ENCODE results near the gene YIPF4.
"Not testable (repeated sequence)": the region's sequence is repeated elsewhere in the genome, so short reads cannot be mapped to it uniquely, and the experiment has no call there.

The YIPF4 gene

DNA sequence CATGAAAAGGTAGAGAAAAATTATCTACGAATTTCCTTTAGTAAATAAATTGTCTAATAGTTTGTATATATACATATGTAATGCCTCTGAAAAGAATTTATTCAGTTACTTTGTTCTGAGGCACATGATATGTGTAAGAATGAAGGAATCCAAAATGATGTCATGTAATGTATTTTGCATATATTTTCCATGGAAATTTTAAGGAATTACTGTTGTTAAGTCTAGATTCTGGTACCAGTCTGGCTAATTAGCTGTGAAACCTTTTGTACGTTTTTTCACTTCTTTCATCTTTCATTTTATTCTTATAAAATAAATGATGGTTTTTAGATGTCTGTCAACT lies 12.3 kb downstream of the YIPF4 start:
- no peak for DNase-seq

DNA sequence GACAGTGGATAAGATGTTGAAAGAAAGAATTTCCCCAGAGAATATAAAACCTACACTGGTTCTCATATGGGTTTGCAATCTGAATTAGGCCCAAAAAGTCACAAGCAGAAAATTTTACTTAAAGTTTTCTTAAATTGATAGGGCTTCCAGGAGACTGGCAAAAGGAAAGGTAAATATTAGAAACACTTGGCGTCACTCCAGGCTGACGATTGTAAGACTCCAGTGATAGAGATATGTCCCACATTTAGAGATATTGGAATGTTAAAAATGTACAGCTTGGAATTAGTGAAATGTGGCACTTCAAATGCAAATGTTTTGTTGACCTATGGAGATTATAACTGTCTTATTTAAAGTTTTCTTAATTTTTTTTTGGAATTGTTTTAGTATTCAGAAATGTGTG lies 14.0 kb downstream of the YIPF4 start:
- DNase-seq, result no peak

DNA sequence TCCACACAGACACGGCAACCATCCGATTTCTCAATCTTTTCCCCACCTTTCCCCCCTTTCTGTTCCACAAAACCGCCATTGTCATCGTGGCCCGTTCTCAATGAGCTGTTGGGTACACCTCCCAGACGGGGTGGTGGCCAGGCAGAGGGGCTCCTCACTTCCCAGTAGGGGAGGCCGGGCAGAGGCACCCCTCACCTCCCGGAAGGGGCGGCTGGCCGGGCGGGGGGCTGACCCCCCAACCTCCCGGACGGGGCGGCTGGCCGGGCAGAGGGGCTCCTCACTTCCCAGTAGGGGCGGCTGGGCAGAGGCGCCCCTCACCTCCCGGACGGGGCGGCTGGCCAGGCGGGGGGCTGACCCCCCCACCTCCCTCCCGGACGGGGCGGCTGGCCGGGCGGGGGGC lies 15.8 kb downstream of the YIPF4 start:
- DNase-seq, result not testable (repeated sequence)

DNA sequence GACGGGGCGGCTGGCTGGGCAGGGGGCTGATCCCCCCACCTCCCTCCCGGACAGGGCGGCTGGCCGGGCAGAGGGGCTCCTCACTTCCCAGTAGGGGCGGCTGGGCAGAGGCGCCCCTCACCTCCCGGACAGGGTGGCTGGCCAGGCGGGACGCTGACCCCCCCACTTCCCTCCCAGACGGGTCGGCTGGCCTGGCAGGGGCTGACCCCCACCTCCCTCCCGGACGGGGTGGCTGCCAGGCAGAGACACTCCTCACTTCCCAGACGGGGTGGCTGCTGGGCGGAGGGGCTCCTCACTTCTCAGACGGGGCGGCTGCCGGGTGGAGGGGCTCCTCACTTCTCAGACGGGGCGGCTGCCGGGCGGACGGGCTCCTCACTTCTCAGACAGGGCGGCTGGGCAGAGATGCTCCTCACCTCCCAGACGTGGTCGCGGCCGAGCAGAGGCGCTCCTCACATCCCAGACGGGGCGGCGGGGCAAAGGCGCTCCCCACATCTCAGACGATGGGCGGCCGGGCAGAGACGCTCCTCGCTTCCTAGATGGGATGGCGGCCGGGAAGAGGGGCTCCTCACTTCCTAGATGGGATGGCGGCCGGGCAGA lies 16.4 kb downstream of the YIPF4 start:
- DNase-seq, result not testable (repeated sequence)

DNA sequence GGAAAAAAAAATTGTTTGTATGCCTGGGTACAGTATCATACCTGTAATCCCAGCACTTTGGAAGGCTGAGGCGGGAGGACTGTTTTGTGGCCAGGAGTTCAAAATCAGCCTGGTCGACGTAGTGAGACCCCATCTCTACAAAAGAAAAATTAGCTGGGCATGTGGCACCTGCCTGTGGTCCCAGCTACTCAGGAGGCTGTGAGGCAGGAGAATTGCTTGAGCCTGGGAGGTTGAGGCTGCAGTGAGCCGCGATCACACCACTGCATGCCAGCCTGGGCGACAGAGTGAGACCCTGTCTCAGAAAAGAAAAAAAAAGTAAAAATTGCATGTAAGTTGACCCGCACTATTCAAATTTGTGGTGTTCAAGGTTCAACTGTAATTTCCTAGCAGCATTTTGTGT lies 32.9 kb downstream of the YIPF4 start:
- no peak for DNase-seq

DNA sequence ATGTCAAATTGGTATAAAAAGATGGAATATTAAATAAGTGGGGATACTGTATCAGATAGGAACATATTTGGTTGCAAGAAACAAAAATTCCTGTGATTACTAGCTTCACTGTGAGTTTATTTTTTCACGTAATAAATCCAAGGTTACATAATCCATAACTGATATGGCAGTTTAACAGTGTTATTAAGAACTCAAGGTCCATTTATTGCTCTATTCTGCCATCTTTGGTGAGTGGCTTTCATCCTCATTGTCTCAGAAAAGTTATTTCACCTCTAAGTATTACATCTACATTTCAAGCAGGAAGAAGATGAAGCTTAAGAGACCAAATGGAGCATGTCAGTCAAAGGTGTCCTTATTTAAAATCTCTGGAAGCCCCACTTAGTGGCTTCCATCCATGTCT lies 37.2 kb downstream of the YIPF4 start:
- DNase-seq, result no peak

DNA sequence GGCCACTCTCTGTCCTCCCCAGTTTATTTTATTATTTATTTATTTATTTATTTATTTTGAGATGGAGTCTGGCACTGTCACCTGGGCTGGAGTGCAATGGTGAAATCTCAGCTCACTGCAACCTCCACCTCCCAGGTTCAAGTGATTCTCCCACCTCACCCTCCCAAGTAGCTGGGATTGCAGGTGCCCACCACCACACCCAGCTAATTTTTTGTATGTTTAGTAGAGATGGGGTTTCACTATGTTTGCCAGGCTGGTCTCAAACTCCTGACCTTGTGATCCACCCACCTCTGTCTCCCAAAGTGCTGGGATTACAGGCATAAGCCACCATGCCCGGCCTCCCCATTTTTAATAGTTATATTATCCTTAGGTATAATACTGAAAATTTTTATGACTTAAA lies 51.0 kb downstream of the YIPF4 start:
- DNase-seq, result not testable (repeated sequence)

DNA sequence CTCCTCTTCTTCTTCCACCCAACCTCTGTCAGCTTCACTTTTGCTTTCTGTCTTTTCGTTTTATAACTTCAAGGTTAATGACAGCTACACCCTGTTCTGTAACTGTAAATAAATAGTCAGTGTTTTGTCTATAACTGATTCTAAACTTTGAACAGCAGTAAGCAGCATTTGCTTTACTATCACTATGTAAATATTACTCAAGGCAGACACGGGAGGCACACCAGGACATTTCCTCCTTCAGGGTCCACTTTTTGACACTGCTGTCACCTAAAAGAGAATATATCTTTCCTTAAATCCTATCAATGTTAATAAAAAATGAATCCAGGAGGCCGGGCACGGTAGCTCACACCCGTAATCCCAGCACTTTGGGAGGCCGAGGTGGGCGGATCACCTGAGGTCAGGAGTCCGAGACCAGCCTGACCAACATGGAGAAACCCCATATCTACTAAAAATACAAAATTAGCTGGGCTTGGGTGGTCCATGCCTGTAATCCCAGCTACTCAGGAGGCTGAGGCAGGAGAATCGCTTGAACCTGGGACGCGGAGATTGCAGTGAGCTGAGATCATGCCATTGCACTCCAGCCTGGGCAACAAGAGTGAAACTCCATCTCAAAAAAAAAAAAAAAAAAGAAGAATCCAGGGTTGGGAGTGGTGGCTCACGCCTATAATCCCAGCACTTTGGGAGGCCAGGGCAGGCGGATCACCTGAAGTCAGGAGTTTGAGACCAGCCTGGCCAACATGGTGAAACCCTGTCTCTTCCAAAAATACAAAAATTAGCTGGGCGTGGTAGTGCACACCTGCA lies 51.7 kb downstream of the YIPF4 start:
- DNase-seq, result not testable (repeated sequence)

DNA sequence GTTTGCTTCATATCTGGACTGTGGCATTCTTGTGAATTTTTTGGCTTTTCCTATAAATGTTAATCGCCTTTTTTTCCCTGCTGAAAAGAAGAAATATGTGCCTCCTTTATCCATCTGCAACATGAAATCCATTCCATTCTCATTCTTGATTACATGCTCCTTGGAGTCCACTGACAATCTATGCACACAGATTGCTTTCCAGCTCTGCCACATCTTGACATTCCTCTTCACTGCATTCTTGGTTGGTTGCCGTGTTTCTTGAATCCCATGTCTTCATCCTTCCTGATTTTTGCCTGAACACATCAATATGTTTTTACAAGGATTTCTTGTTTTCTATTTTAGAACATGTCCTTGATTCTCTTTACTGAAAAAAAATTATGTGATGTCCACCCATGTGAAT lies 52.4 kb downstream of the YIPF4 start:
- DNase-seq, result no peak

DNA sequence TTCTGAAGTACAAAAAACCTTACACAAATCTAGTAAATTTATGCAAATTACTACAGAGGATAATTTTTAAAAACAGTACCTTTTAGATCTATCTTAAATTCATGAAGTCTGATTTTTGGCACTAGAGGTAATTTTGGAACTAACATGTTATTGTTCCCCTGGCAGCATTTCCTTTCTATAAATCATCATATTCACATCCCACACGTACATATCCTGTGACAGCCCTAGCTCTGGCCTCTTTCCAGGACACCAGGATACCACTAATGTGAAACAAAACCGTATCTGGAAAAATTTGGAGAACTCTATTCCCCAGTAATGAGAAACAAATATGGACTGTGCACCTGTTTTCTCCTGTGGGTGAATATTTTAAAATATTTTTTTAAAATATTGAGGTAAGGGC lies 65.1 kb downstream of the YIPF4 start:
- DNase-seq, result no peak

DNA sequence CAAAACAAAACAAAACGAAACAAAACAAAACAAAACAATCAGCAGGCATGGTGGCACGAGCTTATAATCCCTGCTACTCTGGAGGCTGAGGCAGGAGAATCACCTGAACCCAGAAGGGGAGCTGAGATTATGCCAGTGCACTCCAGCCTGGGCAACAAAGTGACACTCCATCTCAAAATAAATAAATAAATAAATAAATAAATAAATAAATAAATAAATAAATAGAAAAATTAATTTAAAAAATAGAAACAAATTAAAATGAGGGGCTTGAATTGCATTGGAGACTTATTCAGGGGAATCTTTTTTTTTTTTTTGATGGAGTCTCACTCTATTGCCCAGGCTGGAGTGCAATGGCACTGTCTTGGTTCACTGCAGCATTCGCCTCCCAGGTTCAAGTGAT lies 73.1 kb downstream of the YIPF4 start:
- DNase-seq, result not testable (repeated sequence)

DNA sequence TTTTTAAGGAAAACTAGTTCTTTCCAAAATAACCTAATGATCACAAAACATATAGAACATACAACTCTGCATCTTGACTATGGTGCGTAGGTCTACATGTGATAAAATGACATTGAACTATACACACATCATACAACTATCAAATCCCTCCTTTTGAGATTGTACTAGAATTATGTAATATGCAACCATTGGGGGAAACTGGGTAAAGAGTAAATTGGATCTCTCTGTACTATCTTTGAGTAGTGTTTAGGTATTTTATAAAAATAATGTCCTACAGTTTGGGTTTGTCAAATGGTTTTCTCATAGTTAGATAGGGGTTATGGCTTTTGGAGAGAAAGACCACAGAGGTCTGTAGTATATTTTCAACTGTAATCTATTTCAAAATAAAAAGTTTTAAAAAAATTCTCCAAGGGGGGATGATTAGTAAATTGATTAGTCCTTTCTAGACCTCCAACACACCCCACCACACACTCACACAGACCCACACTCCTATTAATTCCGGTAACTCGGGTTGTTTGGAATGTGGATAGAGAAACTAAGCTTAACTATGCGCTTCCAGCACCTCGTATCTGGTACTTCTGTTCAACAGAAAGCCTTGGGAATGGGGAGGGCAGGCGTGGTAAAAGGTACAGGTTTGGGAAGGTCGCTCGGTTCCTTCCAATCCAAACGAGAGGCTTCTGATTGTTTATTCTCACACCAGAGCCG lies 78.4 kb downstream of the YIPF4 start:
- DNase-seq, result no peak

DNA sequence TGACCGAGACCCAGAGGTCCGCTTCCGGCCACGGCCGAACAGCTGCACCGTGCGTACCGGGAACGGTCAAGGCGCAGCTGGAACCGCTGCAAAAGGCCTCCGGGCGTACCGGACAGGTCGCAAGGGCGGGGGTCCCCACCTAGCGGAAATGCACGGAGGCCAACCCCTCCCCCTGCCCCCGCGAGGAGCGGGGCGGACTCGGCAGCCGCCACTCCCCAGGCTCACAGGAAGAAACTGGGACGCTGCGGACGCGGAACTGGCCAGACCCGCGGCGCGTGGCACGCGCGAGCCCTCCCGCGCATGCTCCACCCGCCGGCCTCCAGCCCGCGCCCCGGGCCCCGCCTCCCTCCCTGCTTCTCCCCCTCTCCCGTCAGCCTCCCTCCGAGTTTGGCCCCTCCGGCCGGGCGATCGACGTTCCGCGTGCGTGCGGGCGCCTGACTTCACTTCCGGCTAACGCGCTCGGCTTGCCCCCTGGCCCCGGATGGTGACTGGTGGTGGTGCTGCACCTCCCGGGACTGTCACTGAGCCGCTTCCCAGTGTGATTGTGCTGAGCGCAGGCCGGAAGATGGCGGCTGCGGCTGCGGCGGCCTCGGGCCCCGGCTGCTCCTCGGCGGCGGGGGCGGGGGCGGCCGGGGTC lies 79.1 kb downstream of the YIPF4 start, which contains the start of gene BIRC6:
Gene BIRC6 (plus strand): TSS at position 343 of the 637 bp plus-strand sequence. CDS start 139 bp downstream, at position 482.
- peak; percentile 91 for DNase-seq

DNA sequence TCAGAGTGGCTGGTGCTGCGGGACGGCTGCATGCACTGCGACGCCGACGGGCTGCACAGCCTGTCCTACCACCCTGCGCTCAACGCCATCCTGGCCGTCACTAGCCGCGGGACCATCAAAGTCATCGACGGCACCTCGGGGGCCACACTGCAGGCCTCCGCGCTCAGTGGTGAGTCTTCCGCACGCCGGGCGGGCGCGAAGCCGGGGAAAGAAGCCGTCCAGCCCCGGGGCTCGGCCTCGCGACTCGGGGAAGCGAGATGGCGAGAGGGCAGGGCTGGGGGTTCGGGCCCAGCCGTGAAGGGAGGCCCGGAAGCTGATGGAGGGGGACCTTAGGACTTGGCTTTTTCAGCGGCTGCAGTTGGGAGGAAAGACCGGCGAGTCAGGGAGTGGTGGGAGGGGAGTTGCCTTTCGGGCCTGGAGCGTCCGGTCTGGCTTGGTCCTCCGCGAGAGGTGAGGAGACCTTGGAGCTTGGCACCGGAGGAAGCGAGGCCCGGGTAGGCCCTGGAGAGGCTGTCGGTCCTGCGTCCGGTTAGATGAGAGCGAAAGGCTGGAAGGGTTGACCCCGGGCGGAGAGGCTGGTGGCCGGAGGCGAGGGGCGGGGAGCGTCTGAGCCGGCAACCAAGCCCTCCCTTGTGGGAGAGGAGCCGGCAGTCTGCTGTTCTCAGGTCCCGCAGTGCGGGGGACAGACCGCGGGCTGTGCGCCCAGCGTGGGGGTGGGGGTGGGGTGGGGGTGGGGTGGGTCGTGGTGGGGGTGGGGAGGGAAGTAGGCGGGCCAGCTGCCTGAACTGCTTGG lies 79.8 kb downstream of the YIPF4 start:
- DNase-seq, result no peak

DNA sequence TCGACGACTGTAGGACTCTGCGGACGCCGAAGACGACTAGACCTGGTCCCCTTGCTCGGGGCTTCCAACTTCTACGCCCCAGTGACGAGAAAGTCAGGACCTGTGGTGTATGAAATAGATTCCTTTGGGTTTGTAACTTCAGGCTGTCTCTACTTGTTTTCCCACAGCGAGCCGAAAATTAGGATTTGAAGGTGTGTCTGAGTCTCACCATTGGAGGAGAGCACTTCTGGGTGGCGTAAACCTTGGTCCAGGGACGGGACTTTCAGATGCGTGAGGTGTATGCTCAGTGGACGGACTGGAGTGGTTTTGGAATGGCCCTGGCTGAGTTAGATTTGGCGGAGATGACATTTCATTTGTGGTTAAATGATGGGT lies 80.4 kb downstream of the YIPF4 start:
- no peak for DNase-seq

DNA sequence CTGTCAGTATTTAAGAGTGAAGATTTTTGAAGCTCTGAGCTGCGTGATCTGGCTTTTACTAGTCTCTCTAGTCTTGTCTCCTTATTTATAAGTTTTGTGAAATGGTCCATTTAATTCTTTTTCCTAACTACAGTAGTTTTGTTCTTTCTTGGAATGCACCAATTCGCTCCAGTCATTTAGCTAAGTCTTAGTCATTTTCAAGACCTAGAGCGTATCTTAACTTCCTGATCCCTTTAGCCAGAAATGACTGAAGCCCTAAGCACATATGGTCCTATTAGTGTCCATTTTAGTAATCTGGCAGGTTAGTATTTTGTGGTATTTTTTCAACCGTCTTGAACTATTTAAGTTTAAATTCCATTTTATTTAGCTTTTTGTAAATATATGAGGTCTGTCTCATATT lies 82.7 kb downstream of the YIPF4 start:
- DNase-seq, result no peak

DNA sequence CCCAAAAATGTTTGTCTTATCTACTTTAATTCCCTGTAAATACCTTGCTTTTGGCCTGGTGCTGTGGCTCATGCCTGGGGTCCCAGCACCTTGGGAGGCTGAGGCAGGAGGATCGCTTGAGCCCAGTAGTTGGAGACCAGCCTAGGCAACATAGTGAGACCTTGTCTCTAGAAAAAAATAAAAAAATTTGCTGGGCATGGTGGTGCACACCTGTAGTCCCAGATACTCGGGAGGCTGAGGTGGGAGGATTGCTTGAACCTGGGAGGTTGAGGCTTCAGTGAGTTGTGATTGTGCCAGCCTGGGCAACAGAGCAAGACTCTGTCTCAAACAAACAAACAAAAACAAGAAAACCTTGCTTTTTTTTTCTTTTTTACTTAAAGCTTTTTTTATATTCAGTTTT lies 85.3 kb downstream of the YIPF4 start:
- not testable (repeated sequence) for DNase-seq

DNA sequence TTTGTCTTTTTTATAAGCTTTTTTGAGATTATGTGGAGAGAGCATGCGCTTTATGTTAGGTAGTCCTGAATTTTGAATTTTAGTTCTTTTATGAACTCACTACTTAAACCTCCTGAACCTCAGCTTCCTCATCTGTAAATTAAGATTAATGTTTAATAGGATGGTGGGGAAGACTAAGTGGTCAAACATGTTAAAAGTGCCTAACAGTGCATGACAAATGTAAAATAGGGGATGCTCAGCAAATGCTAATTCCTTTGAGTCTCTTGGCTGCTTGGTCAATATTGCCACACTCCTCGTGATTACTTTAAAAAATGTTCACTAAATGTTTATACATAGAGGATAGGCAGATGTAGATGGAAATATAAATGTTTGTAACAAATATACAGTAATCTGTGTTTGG lies 85.9 kb downstream of the YIPF4 start:
- no peak for DNase-seq

DNA sequence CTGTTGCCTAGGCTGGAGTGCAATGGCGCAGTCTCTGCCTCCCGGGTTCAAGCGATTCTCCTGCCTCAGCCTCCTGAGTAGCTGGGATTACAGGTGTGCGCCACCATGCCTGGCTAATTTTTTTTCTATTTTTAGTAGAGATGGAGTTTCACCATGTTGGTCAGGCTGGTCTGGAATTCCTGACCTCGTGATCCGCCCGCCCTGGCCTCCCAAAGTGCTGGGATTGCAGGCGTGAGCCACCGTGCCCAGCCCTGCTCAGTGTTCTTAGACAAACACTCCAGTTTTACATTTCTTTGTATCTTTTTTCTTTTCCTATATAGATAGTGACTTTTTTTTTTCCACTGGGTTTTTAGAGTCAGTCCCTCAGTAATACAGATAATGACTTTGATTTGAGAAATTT lies 86.6 kb downstream of the YIPF4 start:
- DNase-seq, result not testable (repeated sequence)

DNA sequence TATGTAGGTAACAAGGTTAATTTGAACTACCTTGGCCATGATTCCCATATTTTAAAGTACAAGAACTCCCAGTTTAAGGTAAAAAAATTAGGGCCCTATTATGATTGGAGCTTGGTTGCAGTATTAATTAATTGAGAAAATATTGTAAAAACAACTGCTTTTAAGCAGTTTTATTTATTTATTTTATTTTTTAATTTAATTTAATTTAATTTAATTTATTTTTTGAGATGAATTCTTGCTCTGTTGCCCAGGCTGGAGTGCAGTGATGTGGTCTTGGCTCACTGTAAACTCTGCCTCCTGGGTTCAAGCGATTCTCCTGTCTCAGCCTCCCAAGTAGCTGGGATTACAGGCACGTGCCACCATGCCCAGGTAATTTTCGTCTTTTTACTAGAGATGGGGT lies 88.0 kb downstream of the YIPF4 start:
- DNase-seq, result not testable (repeated sequence)
